Stimulated activated CD8-positive, alpha-beta memory T cell treated with anti-CD3 and anti-CD28 coated beads, Interleukin-7, amount 100 ng/mL, for 4 hours (primary cell): Measurements from ENCODE around the gene SECTM1.
A peak's percentile ranks its signal among the peaks of the same experiment; 100 is the strongest.

Source experiments
- DNase-seq, 2 donors: peaks; one replicate each; pipeline ENCODE4 v3.0.0-alpha.2; 2020; ENCODE audit warnings: low read depth in 2 of 2

SECTM1 gene

DNA sequence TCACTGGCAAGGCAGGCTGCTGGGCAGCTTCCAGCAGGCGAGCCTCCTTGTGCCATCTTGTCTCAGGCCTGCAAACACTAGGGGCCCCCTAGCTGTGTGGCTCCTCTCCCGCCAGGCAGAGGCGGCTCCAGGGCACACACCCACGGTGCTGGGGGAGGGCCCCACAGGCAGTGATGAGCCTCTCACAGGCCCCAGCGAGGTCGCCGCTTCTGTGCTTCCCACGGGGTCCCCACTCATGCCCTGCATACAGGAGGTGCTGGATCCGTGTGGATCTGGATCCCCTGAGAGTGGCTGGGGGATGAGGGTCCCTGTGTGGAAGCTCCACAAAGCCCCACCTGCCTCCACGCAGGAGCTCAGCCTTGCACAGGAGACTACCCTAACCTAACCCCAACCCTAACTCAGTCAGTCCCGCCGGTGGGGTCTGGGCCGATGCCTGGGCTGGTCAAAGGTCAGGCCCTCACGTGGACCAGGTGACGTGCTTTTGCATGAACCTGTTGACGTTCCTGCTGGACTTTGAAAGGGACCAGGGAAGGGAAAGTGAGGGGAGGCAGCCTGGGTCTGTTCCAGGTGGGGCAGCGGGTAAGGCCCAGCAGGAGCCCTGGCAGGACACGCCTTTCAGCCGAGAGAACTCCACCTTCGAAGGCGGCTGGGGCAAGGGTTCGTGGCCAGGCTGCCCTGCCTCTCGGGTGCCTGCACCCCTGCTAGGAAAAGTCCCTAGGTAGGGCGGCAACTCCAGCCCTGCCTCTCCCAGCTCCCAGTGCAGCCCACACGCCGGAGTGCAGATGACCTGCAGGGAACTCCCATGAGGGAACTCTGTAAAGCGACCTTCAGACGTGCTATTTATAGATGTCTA lies 5.2 kb downstream of the SECTM1 start:
- no peak for DNase-seq

DNA sequence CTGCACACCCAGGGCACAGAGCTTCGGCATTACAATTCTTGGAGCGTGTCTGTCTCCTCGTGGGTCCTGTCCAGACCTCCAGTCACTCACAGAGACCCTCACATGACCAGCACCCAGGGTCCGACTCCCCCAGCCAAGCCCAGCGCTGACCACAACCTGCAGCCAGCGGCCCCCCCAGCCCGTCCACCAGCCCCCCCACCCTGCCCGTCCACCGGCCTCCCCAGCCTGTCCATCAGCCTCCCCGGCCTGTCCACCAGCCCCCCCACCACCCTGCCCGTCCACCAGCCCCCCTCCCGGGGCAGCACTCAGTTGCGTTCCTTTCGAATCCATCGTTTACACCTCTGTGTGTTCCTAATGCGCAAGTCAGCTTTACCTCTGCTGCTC lies 5.8 kb downstream of the SECTM1 start:
- no peak for DNase-seq

DNA sequence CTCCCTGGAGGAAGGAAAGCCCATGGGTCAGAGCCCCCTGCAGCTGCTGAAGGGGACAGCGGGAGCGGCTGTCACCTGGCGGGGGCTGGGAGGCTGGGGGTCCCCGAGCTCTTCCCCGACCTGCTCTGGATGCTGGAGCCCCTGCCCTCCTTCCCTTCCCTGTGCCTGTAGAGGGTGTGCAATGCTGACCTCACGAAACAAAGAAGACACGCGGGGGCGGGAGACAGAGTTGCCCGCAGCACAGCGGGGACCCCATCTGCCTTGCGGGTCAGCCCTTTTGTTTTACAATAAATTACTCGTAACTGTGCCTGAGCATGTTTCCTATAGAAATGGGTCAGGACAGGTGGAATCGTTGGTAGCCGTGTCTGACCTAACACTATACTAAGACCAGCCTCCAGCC lies 6.3 kb downstream of the SECTM1 start:
- no peak for DNase-seq

DNA sequence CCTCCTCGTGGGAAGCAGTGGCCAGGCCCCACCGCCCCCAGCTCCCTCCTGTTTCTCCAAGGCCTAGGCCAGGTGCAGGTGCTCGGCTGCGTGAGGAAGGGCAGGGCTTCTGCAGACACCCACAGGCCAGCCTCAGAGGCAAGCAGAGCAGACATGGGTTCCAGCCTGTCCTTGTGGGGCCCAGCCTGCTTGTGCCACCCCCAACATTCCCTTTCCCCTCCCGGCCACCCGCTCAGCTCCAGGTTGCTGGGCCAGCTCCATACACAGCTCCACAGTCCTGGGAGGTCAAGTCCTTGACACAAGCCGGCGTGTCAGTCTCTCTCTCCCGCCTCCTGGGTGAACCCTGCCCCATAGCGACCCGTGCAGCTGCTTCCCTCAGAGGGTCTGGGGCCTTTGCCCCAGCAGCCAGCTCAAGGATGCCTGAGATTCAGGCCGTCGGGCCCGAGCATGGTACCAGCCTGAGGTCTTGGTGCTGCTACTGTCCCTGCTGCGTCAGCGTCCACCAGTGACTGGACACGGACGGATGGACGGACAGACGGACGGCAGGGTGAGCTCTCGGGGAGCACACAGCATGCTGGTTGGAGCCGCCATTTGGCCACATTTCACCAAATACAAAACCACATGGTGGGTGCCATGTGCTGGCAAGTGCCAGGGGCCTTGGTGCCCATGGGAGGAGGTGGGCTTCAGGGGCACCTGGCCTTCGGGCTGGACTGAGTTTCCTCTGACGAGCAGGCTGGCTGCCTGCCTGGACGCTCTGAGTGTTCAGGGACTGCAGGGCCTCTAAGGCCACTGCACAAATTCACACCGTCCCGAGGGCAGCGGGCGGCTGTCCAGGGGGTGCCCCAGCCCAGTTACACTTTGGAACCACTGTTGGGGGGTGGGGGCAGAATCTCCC lies 8.0 kb downstream of the SECTM1 start:
- DNase-seq = no peak

DNA sequence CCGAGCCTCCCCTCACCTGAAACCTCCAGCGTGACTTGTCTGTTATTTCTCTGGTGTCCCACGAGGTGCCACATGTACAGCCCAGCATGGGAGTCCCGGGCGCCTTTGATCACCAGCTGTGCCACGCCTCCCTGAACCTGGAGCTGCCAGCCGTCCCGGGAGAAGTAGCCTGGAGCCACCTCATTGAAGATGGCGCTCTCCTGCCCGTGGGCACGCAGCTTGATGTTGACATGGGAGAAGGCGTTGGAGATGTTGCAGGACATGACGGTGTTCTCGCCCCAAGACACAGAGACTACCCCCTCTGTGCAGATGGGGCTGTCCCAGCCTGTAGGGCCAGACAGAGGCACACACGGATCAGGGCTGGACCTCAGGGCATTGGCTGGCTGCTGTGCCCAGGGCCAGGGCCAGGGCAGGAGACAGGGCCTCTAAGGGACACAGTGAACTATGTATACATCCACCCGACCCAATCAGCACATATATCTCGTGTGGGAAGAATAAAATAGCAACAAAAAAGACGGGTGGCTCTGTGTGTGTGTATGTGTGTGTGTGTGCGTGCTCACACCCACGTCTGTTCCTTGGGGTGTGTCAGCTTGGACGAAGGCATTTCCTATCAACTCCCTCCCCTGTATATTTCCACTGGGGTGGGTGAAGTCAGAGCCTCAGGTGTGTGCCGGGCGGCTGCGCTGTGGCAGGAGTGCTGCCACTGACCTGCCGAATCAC lies 8.8 kb downstream of the SECTM1 start:
- DNase-seq = no peak

DNA sequence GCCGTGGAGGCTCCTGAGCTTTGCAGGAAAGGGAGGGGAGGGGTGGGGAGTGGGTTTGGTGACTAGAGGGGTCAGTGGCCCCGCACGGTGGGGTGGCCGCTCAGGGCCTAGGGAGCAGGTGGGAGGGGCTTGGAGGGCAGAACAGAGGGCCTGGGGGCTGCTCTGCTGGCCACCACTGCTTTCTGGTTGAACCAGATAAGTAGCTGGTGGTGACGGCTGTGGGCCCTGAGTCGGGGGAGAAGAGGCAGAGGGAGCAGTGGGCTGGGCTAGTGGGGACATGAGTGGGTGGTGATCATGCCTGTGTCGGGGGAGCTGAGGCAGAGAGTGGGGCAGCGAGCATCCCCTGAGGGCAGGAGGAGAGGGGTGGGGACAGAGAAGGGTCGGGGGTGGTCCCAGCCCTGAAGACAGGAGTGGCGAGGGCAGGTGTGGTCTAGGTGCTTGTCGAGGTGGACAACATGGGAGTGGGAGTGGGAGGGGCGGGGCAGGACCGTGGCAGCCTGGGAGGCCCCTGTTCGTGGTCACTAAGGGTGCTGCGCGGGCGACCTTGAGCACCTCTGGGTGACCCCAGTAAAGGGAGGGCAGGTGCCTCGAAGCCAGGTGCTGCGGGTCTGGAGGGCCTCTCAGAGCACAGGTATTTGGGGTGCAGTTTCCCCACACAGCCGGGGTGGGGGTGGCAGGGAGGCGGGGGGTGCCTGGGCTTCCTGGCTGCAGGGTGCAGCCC lies 9.9 kb downstream of the SECTM1 start:
- DNase-seq = no peak

DNA sequence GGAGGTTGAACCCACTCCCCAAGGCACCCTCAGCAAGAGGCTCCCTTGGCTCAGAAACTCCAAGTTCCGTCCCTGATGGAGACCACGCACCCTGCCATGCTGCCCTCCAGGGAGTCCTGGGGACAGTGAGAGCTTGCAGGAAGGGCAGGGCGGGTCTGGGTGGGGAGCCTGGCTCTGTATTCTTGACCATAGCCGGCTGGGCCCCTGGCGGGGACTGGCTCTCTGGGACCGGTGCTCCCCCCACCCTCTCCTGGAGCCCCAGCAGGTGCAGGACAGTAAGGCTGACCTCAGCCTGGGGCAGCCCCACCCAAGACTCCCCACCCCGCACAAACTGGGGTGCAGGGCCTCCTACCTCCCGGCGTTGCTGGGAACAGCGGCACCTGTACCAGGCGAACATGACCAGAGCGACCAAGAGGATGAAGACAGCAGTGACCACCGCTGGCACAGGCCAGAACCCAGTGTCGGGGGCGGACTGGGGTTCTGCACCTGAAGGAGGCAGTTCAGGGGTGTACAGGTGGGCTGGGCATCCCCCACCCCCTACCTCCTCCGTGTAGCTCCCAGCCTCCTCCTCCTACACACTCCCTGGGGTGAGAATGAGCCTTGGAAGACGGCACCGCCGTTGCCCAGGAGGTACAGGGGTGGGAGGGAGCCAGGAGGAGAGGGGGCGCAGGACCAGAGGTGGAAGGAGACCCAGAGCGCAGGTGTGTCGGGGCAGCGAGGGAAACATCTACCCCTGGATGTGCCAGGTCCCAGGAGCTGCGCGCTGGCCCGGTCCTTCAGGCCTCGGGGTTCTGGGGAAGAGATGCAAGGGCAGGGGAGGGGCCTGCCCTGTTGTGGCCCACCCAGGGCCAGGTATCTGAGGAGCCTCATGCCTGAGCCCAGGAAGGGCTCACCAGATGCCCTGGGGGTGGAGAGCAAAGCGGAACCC lies 10.8 kb downstream of the SECTM1 start:
- no peak for DNase-seq

DNA sequence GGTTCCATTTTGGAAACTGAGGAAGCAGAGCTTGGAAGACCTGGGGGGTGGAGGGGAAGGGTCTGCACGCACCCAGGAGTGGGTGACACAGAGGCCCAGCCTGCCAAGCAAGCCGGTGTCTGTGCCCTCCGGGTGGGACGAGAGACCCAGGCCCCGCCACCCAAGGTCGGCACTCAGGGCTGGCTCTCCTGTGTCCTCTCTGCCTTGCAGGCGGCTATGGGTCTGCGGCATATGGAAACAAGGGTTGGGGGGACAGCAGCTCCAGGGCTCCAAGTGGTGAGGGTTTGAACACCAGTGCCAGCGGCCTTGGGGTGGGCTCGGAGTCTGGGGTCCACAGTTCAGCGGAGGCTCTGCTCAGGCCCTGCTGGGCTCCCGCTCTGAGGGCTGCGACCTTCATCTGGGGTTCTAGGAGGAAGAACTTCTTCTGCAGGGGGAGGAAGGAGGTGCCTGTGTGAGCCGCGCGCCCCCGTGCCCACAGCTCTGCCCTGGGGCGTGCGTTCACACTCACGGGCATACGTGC lies 11.6 kb downstream of the SECTM1 start:
- DNase-seq = no peak

DNA sequence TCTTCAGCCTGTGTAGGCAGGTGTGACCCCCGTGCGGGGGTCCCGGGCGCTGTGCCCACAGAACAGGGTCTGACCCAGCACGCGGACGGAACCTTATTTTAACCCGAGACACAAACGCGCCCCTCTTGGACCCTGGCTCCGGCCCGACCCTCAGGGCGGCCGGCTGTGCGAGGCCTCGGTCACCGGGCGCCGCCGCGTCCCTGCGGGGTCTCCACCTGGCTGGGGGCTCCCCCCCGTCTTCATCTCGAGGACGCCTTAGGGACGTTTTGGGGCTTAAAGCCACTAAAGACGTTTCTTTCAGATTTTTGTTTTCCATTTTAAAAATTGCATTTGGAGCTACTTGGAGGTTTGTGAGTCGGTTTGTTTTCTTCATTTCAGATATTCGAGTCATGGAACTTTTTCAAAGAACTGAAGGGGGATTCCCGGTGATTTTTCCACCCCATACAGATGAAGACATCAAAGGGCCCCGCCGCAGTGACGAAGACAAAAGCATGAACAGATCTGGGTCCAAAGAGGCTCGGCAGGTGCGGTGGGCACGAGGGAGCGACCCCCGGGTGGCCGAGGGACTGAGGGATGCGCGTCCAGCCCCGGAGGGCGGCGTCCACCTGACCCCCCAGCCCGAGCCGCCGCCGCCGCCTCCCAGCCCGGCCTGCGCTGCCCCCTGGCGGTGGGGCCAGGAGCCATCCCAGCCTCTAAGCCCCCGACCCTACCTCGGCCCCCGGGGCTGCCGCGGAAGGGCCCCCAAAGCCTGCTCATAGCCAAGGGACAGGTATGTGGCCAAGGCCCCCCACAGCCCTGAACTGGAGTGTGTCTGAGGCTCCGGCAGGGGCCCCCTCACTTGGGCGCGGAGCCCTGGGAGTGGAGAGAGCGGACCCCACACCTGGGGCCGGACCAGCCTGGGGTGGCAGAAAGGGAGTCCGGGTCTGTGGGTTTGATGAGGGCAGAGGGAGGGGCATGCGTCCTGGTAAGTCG lies 12.3 kb downstream of the SECTM1 start:
- DNase-seq = peak; percentile 79 to 82

DNA sequence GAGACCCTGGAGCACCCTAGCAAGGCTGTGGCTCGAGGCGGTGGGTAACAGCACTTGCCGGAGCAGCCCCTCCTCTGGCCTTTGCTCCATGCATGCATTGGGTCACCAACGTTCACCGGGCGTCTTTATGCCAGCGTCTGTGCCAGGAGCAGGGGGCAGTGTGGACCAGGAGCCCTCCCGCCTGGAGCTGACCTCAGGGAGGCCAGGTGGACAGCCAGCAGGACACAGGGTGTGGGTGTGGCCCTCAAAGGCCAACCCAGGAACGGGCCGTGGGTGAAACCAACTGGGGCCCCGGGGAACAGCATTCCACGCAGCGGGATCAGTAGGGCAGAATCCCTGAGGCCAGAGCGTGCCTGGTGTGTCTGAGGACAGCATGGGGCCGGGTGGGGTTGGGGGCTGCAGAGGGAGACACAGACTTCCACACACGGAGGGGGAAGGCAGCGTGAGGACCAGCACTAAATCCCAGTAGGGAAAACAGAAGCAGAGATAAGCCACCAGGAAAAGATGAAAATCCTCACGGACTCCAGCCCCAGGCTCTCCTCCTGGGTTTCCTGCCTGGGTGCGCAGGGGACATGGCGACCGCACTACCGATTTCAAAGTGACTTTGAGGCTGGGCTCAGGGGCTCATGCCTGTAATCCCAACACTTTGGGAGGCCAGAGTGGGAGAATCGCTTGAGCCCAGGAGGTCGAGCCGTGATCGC lies 13.3 kb downstream of the SECTM1 start:
- DNase-seq = no peak

DNA sequence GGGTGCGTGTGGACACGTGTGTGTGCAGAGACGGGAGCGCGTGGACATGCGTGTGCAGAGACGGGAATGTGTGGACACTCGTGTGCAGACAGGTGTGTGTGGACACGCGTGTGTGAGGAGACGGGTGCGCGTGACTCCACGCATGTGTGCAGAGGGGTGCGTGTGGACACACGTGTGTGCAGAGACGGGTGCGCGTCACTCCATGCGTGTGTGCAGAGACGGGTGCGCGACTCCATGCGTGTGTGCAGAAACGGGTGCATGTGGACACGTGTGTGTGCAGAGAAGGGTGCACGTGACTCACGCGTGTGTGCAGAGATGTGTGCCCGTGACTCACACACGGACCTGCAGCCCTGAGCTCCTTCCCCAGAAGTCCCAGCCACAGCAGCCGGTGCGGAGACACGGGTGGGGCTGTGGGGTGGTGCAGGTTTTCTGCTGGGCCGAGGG lies 13.9 kb downstream of the SECTM1 start:
- no peak for DNase-seq

DNA sequence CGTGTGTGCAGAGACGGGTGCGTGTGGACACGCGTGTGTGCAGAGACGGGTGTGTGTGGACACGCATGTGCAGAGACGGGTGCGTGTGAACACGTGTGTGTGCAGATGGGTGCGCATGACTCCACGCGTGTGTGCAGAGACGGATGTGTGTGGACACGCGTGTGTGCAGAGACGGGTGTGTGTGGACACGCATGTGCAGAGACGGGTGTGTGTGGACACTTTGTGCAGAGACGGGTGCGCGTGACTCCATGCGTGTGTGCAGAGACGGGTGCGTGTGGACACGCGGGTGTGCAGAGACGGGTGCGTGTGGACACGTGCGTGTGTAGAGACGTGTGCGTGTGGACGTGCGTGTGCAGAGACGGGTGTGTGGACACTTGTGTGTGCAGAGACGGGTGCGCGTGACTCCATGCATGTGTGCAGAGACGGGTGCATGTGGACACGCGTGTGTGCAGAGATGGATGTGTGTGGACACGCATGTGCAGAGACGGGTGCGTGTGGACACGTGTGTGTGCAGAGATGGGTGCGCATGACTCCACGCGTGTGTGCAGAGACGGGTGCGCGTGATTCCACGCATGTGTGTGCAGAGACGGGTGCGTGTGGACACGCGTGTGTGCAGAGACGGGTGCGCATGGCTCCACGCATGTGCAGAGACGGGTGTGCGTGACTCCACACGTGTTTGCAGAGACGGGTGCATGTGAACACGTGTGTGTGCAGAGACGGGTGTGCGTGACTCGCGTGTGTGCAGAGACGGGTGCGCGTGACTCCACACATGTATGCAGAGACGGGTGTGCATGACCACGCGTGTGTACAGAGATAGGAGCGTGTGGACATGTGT lies 14.6 kb downstream of the SECTM1 start:
- no peak for DNase-seq

DNA sequence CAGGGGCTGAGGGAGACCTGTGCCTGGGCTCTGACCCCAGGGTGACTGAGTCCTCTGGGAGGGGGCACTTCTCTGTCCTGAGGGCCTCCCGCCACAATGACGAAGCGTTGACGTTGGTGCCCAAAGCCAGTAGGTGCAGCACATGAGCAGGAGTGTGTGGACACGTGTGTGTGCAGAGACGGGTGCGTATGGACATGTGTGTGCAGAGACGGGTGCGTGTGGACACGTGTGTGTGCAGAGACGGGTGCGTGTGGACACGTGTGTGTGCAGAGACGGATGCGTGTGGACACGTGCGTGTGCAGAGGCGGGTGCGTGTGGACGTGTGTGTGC lies 15.4 kb downstream of the SECTM1 start:
- no peak for DNase-seq

DNA sequence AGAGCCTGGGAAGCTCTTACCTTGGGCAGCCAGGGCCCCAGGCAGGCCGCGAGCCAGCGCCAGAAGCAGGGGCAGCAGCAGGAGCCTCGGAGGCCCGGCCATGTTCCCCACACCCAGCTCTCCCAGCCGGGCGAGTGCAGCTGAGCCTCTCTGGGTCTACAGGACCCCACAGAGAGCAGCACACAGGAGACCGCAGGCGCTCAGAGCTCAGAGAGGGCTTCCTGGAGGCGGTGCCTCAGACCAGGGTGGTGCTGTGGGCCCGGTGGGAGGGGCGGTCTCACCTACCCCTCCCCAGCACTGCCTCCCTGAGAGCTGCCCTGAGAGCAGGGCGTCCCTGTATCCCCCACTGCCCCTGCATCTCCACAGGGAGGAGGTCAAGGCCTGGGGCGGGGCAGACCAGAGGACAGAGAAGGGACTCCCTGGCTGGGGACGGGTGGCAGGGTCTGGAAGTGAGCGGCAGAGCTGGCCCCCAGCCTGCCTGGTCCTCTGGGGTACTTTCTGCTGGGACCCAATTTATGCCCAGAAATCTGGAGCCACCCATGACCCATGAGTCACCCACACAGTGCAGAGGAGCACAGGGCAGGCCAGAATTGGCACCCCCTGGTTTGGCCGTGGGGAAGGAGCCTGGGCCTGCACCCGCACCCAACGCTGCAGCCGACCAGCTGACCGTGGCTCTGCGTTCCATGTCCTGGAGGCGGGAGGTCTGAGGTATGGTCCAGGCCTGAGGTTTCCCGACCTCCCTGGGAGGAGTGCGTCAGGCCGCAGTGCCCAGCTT lies 16.0 kb downstream of the SECTM1 start, which contains the start of gene CD7:
CD7 (minus strand) TSS at position 215 of the 775 bp plus-strand sequence; CDS start at position 102, 113 bp downstream.
- peak; percentile 55 to 70 for DNase-seq

DNA sequence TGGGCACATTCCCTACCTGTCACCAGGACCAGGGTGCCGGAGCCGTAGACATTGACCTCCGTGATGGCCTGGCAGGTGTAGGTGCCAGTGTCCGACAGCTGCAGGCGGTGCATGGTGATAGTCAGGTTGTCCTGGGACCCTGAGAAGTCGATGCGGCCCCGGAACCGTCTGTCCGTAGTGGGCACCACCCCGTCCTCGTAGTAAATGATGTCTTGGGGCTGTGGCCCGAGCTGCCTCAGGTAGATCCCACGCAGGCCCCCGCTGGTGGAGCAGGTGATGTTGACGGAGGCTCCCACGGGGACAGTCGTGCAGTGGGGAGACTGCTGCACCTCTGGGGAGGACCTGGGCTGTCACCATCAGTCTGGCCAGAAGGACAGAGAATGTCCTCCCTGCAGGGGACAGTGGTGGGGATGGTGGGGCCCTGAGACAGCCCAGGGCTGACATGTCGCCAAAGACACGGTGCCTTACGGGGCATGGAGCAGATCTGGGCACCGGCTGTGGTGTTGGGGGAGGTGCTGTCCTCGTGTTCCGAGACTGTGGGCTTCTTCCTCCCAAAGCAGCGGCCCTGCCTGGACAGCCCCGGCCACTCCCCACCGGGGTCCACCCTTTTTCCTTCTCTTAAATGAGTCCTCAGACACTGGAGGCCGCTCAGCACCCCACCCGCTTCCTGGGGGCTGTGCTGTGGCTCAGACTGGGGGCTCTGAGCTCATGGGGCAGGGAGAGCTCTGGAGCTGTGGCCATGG lies 16.7 kb downstream of the SECTM1 start:
- DNase-seq = no peak
